Neutrophil (primary cell): ENCODE measurements around the gene TAMALIN.

Experiments
- H3K27ac ChIP-seq: fragments of 200-600 bp; sonication (generic); 2 replicates; pipeline ENCODE4 v1.5.1; 2016; ENCODE audit warnings: mild to moderate bottlenecking, moderate library complexity
- H3K27me3 ChIP-seq: fragments of 200-600 bp; sonication (generic); 2 replicates; pipeline ENCODE4 v1.6.0; 2016; ENCODE audit warnings: mild to moderate bottlenecking
- H3K36me3 ChIP-seq: fragments of 200-600 bp; sonication (generic); 2 replicates; pipeline ENCODE4 v1.5.1; 2017
- H3K4me1 ChIP-seq, 2 experiments: fragments of 200-600 bp in 1 of 2; sonication (generic) in 1 of 2; 1 replicate in 1 of 2; 2 replicates in 1 of 2; pipeline versions ENCODE4 v1.5.1 to v1.6.1; 2013 to 2016; ENCODE audit warnings: low read depth in 1 of 2, low read length in 1 of 2, mild to moderate bottlenecking in 1 of 2, moderate library complexity in 1 of 2; ENCODE audit not compliant: control insufficient read depth in 1 of 2, insufficient read depth in 1 of 2
- H3K4me3 ChIP-seq, 2 experiments: fragments of 200-600 bp in 1 of 2; sonication (generic) in 1 of 2; 1 replicate in 1 of 2; 2 replicates in 1 of 2; pipeline ENCODE4 v1.5.1; 2013 to 2016; ENCODE audit warnings: low read depth in 1 of 2, low read length in 1 of 2, mild to moderate bottlenecking in 1 of 2, moderate library complexity in 1 of 2
- H3K9me3 ChIP-seq: fragments of 200-600 bp; sonication (generic); 2 replicates; pipeline ENCODE4 v1.5.1; 2016
- TF ChIP-seq, protein P1 (sequence below): fragments of 200-600 bp; sonication (generic); IDR thresholded peaks from 2 replicates; pipeline ENCODE4 v1.5.1; 2016; ENCODE audit warnings: antibody characterized with exemption

Gene TAMALIN

DNA sequence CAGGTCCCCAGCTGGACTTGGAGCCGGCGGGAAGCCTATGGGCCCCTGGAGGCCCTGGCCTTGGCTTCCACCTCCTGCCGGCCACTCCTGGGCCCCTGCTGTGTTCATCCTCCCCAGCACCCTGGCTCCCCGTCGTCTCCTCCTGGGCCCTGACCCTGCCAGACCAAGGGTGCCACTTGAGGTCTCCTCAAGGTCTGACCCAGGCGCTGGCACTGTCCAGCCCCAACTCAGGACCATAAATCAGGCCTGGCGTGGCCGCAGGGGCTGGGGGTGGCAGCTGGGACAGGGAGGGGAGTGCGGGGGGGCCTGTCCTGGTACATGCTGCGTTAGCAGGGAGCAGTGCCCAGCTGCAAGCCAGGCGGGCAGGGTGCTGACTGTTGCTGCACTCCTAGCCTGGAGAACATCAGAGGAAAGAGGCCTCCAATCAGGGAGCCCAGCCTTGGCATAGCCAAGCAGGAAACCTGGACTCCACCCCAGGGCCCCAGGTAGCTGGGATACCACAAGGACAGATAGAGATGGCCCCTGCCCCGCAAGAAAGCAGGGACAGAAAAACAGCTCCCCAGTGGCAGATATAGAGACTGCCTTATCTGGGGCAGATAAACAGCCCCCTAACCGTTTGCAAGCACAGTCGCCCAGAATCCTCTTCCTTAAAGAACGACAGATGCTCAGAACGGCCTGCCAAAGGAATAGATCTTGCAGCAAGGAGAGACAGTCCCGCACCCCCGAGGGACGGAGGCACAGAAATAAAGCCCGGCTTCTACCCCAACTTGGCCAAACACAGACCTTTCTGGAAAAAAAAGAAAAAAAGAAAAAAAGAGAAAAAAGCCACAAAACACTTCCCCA lies 56.6 kb downstream of the TAMALIN start:
- Histone ChIP-seq H3K4me1 (no peaks in the 10 kb centered on the region), H3K36me3 (no peaks in the 10 kb centered on the region), H3K27ac (no peak overlapping the region), H3K9me3 (no peaks in the 10 kb centered on the region), H3K27me3 (peaks cover 38% of the 10 kb centered on the region), H3K4me3 (no peak overlapping the region)
- TF ChIP-seq, protein P1, sequence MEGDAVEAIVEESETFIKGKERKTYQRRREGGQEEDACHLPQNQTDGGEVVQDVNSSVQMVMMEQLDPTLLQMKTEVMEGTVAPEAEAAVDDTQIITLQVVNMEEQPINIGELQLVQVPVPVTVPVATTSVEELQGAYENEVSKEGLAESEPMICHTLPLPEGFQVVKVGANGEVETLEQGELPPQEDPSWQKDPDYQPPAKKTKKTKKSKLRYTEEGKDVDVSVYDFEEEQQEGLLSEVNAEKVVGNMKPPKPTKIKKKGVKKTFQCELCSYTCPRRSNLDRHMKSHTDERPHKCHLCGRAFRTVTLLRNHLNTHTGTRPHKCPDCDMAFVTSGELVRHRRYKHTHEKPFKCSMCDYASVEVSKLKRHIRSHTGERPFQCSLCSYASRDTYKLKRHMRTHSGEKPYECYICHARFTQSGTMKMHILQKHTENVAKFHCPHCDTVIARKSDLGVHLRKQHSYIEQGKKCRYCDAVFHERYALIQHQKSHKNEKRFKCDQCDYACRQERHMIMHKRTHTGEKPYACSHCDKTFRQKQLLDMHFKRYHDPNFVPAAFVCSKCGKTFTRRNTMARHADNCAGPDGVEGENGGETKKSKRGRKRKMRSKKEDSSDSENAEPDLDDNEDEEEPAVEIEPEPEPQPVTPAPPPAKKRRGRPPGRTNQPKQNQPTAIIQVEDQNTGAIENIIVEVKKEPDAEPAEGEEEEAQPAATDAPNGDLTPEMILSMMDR: no peak

DNA sequence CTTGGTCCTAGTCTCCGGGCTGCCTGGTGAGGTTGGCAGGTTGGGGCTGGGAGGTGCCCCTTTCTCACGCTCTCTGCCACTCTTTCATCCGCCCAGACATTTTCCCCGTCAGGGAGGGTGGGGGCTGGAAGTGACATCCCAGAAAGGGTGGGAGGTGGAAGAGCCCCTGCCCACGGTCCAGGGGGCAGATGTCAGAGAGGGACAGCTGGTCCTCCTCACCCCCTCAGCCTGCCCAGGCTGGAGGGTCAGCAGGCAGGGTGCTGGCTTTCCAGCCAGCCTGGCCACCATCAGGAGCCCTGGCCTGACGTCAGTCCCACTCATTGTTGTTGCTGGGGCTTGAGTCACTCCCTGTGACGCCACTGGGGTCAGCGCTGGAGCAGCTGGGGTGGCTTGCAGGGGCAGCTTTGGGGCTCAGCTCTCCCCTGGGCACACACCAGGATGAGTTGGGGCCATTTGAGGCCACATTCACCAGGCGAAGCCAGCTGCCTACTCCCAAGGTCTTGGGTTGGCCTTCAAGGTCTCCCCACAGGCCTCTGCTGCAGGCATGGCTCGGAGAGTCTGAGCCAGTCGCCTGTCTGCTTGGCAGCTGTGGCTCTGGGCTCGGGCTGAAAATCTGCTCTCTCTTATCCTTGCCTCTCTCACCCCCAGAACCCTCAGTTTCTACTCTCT lies 57.4 kb downstream of the TAMALIN start:
- TF ChIP-seq, protein P1: no peak
- no peaks in the 10 kb centered on the region for H3K9me3 ChIP-seq
- H3K4me3 ChIP-seq: no peak overlapping the region
- no peaks in the 10 kb centered on the region for H3K36me3 ChIP-seq
- peaks cover 3% of the 10 kb centered on the region in 2 experiments for H3K4me1 ChIP-seq
- no peak overlapping the region for H3K27ac ChIP-seq
- H3K27me3 ChIP-seq: peaks cover 38% of the 10 kb centered on the region
